DMS53 (cell line): ENCODE measurements around the gene HTD2.
"Not testable (repeated sequence)": the region's sequence is repeated elsewhere in the genome, so short reads cannot be mapped to it uniquely, and the experiment has no call there.

Experiments
- DNase-seq: peaks from one replicate; lab custom pipeline; 2025; lab: John Stamatoyannopoulos, UW

HTD2 gene

DNA sequence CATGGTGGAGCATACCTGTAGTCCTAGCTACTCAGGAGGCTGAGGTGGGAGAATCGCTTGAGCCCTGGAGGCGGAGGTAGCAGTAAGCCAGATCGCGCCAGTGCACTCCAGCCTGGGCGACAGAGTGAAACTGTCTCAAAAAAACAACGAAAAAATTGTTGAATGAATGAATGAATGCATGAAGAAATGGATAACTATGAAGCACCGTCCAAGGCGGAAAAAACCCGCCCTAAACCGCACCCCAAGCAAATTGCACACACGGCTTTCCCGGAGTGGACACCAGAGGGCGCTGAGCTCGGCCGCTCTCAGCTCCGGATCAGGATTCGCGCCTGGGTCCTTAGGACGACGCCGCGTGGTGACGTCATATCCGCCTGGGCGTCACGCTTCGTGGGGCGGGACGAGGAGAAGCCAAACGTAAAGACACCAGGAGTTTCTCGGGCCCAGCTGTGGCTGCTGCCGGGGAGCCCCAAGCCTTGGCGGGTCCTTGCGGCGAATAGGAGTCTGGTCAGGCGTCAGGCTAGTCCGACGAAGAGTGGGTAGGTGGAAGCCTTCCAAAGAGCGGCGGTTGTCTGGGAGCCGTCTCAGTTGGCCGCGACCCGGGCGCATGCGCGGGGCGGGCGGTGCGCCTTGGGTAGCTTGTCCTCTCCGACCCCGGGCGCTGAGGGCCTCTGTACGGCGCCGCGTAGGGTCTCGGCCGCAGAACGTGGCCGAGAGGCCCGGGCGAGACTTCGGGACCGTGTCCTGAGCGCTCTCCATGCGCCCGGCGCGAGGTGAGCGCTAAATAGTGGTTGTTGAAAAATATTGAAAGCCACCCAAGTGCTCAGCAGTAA, at the start of gene HTD2, which contains the start of gene RPP14:
TSS of gene HTD2 (plus strand) at position 639 of the 830 bp plus-strand sequence. CDS start 11,094 bp downstream, outside the sequence.
TSS of gene RPP14 (plus strand) at position 364 of the 830 bp plus-strand sequence. CDS start 4,085 bp downstream, outside the sequence.
- DNase-seq, result peak; percentile 91

GRCh38 chr3:58258392-58259055, 47.8 kb upstream of the HTD2 start:
- no peak for DNase-seq

DNA sequence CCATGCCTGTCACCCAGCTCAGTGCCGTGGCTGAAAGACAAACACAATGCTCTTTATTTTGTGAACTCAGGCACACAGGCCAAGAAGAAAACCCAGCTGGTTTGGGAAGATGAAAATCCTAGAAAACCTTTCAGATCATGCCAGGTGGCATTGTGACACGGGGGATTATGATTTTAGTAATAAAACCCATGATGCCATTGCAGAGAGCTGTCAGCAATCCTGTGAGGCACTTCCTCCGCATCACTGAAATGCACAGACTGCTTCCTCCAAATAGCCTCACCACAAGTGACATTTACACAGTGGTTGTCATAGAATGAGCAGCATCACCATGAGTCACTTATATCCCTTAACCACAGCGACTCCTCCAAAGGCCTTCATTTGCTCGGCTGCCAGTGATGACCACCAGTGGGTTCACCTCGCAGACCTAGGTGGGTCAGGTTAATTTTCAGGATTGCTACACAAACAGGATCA, 46.0 kb upstream of the HTD2 start:
- DNase-seq, result no peak

GRCh38 chr3:58260733-58261132, 45.6 kb upstream of the HTD2 start:
- DNase-seq, result no peak

DNA sequence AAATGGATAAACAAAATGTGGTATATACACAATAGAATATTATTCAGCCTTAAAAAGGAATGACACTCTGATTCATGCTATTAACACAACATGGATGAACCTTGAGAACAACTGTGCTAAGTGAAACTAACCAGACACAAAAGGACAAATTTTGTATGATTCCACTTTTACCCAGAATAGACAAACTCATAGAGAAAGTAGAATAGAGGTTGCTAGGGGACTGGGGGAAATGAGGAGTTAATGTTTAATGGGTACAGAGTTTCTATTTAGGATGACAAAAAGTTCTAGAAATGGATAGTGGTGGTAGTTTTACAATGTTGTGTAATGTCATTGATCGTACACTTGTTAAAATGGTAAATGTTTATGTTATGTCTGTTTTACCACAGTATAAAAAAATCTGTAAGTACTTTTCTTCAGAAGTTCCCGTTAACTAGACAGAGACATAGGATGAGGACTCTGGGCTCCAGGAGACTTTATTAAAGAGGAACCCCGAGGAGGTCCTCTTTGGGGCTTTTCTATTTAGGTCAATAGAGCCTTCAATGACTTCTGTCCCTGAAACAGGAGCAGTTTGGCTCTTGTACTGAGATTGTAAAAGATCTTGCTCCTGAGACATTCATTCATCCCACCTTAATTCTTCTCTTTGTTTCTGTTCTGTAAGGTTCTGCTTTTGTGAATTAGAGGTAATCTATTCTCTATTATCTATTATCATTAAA, 44.2 kb upstream of the HTD2 start:
- no peak for DNase-seq

DNA sequence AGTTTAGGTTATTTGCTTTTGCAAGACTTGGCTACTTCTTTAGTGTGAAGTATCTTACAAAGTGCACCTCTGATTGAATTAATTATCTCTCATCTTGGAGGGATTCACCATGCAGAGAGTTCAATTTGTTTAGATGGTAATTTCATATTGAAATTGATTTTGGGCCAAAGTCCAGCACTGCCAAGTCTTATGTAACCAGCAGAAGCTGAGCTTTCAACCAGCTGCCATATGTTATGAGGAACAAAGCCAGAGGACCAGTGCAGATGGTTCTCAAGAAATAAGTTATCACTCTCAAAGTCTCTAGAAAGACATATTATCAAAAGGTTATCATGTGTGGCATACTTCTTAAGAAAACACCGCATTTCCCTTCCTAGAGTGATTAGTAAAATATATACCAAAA, 39.7 kb upstream of the HTD2 start:
- DNase-seq, result no peak

DNA sequence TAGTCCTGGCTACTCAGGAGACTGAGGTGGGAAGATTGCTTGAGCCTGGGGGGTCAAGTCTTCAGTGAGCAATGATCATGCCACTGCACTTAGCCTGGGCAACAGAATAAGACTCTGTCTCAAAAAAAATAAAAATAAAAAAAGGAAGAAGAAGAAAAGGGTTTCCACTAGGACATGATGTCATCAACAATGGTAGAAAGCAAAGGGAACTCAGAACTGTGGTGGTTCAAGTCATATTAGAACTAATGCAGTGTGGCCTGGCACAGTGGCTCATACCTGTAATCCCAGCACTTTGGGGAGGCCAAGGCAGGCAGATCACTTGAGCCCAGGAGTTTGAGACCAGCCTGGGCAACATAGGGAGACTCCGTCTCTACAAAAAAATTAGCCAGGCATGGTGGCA, 38.8 kb upstream of the HTD2 start:
- not testable (repeated sequence) for DNase-seq

GRCh38 chr3:58269356-58269755, 37.0 kb upstream of the HTD2 start:
- DNase-seq, result no peak

DNA sequence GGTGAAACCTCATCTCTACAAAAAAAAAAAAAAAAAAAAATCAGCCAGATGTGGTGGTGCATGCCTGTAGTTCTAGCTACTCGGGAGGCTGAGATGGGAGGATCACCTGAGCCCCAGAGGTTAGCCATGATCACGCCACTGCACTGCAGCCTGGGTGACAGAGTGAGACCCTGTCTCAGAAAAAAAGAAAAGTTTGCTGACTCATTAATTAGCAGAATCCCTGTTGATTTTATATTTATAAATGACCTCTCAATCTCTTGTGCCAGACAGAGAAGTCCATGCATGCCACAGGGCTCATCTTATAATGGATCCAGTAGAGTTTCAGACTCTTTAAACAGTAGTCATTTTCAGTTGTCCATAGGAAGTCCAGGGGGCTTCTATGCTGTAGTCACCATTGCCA, 35.8 kb upstream of the HTD2 start:
- no peak for DNase-seq

- no peak for DNase-seq
Measured at GRCh38 chr3:58271901-58272501, 34.3 kb upstream of the HTD2 start.

DNA sequence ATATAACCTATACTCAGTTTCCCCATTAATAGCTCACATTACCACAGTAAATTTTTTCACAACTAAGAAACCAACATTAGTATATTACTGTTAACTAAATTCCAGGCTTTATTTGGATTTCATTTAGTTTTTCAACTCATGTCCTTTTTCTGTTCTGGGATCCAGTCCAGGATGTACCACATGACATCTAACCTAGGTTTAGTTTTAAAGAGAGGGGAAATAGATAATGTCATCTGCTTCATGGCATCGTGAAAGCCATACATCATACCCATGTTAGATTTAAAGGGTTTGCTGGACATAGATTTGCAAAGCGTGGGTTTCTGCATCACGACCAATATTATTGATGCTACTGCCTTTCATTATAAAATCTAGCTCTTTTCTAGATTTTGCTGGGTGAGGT, 33.4 kb upstream of the HTD2 start:
- DNase-seq, result no peak

DNA sequence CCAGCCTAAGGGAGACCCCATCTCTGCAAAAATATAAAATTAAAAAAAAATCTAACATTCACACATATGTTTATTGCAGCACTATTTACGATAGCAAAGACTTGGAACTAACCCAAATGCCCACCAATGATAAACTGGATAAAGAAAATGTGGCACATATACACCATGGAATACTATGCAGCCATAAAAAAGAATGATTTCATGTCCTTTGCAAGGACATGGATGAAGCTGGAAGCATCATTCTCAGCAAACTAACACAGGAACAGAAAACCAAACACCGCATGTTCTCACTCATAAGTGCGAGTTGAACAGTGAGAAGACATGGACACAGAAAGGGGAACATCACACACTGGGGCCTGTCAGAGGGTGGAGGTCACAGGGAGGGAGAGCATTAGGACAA, 33.0 kb upstream of the HTD2 start:
- DNase-seq, result not testable (repeated sequence)

- DNase-seq, result no peak
Measured at GRCh38 chr3:58274027-58274614, 32.2 kb upstream of the HTD2 start.

- DNase-seq, result no peak
Measured at GRCh38 chr3:58281069-58281468, 25.3 kb upstream of the HTD2 start.

DNA sequence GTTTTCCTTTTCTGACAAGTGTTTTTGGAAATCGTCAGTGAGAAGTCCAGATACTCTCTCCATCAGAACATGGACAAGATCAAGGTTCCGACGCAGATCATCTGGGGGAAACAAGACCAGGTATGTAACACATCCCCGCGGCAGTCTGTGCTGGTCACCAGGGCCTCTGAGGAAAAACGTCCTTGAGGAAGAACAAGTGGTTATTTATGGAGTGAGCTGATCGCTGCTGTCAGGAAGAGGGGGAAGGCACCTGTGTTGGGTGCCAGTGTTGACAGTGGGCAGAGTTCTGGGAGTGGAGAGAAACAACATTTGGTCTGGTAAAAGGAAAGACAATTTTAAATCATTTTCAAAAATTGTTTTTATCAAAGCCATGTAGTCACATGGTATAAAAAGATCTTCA, 21.0 kb upstream of the HTD2 start:
- DNase-seq, result no peak

GRCh38 chr3:58287354-58287753, 19.0 kb upstream of the HTD2 start:
- DNase-seq, result no peak

GRCh38 chr3:58288011-58288728, 18.1 kb upstream of the HTD2 start:
- no peak for DNase-seq

GRCh38 chr3:58288964-58289613, 17.2 kb upstream of the HTD2 start:
- DNase-seq, result not testable (repeated sequence)

GRCh38 chr3:58290446-58290845, 15.9 kb upstream of the HTD2 start:
- DNase-seq, result not testable (repeated sequence)

- no peak for DNase-seq
Measured at GRCh38 chr3:58291671-58292338, 14.5 kb upstream of the HTD2 start.
